MCF 10A (cell line): ENCODE measurements around the gene NKAP. TPM values are rescaled to one million over a fixed set of nuclear protein-coding genes. Genes with fewer than 3 reads are reported as not detected.
A peak's percentile ranks its signal among the peaks of the same experiment; 100 is the strongest.
"Not testable (repeated sequence)": the region's sequence is repeated elsewhere in the genome, so short reads cannot be mapped to it uniquely, and the experiment has no call there.

Source experiments
- BruUV-seq: library from RNA; stranded (reverse); fragments of 400-500 nt; replicated peaks from 2 replicates; lab custom pipeline; 2021; lab: Mats Ljungman, UMichigan
- CTCF ChIA-PET: fragments of 300-600 bp; sonication (Branson Sonifier 250); formaldehyde crosslinking; extraction: SDS; loops from one replicate; lab custom pipeline; 2021; ENCODE audit warnings: antibody characterized with exemption, inconsistent platforms; lab: Yijun Ruan, JAX
- POLR2A ChIA-PET: fragments of 300-600, 350-650 bp; sonication (Branson Sonifier 250); formaldehyde crosslinking; extraction: SDS; loops from one replicate; lab custom pipeline; 2020; ENCODE audit warnings: antibody characterized with exemption, inconsistent platforms; lab: Yijun Ruan, JAX
- DNase-seq: peaks from one replicate; pipeline ENCODE4 v3.0.0-alpha.2; 2018; ENCODE audit not compliant: unreplicated experiment
- H3K27ac Mint-ChIP-seq: one replicate; pipeline ENCODE4 v1.8.0; 2022; ENCODE audit warnings: mild to moderate bottlenecking, low read depth, mixed read lengths; ENCODE audit not compliant: unreplicated experiment
- H3K27me3 Mint-ChIP-seq: one replicate; pipeline ENCODE4 v1.8.0; 2022; ENCODE audit warnings: mixed read lengths; ENCODE audit not compliant: insufficient read depth, unreplicated experiment
- H3K36me3 Mint-ChIP-seq: one replicate; pipeline ENCODE4 v1.8.0; 2022; ENCODE audit warnings: mild to moderate bottlenecking, moderate library complexity, mixed read lengths; ENCODE audit not compliant: insufficient read depth, unreplicated experiment
- H3K4me1 Mint-ChIP-seq: one replicate; pipeline ENCODE4 v1.8.0; 2022; ENCODE audit warnings: mixed read lengths; ENCODE audit not compliant: insufficient read depth, unreplicated experiment
- H3K4me3 Mint-ChIP-seq: one replicate; pipeline ENCODE4 v1.8.0; 2022; ENCODE audit warnings: mild to moderate bottlenecking, moderate library complexity, mixed read lengths; ENCODE audit not compliant: unreplicated experiment
- H3K9me3 Mint-ChIP-seq: one replicate; pipeline ENCODE4 v1.8.0; 2022; ENCODE audit warnings: mixed read lengths; ENCODE audit not compliant: unreplicated experiment
- CTCF ChIP-seq: fragments of 200-600 bp; IDR thresholded peaks from one replicate; pipeline ENCODE4 v1.8.0; 2022; ENCODE audit warnings: antibody characterized with exemption, mild to moderate bottlenecking; ENCODE audit not compliant: unreplicated experiment
- intact Hi-C: fragments of 100-400 bp; cut with micrococcal nuclease; formaldehyde crosslinking; loops from 2 replicates; pipeline ENCODE4 v1.14.1; 2022
- total RNA-seq: library from RNA; stranded (reverse); gene quantifications from 2 replicates; pipeline ENCODE4 v1.2.3, GENCODE V29; 2022

Gene NKAP
- total RNA-seq, 1 experiment from 2014 or later, result 10.4 TPM

- Mint-ChIP-seq H3K36me3 (peaks cover 8% of the 10 kb centered on the region), H3K9me3 (no peaks in the 10 kb centered on the region), H3K4me3 (no peak within 1 kb of the TSS), H3K27me3 (no peaks in the 10 kb centered on the region), H3K4me1 (no peaks in the 10 kb centered on the region), H3K27ac (no peak within 1 kb of the TSS)
- no TSS peak for BruUV-seq
- intact Hi-C loops, result no loop called here
- ChIA-PET CTCF (interaction anchor here (1.1 to 1.4 kb wide), 2 partner anchors 9 to 14 kb away, joined by 3 to 4 read pairs; no protein-coding TSS in a partner anchor), POLR2A (no interaction called here)
- TF ChIP-seq CTCF, result no peak
- no peak for DNase-seq
Observed at GRCh38 chrX:119895843-119896326, 47.7 kb downstream of the NKAP start, which contains the start of gene AKAP14. TSS of gene AKAP14 (plus strand) at chrX:119895893. CDS start at chrX:119903224, 7,331 bp downstream.

- intact Hi-C loops, H3K9me3 Mint-ChIP-seq, BruUV-seq, H3K4me1 Mint-ChIP-seq, H3K27ac Mint-ChIP-seq, H3K36me3 Mint-ChIP-seq, H3K27me3 Mint-ChIP-seq, H3K4me3 Mint-ChIP-seq, DNase-seq: not testable (repeated sequence)
- ChIA-PET POLR2A (interaction anchor here (0.6 kb wide), 1 partner anchor 9 kb away, joined by 3 read pairs; no protein-coding TSS in a partner anchor), CTCF (interaction anchor here (1.8 kb wide), 1 partner anchor 12 kb away, joined by 8 read pairs; no protein-coding TSS in a partner anchor)
Observed at GRCh38 chrX:119891961-119892692, 51.4 kb downstream of the NKAP start.

GRCh38 chrX:119890626-119891025 lies 52.9 kb downstream of the NKAP start:
- DNase-seq, H3K36me3 Mint-ChIP-seq, BruUV-seq, intact Hi-C loops, H3K27me3 Mint-ChIP-seq, H3K9me3 Mint-ChIP-seq, H3K27ac Mint-ChIP-seq, POLR2A ChIA-PET, H3K4me3 Mint-ChIP-seq, H3K4me1 Mint-ChIP-seq: not testable (repeated sequence)
- CTCF ChIA-PET, result interaction anchor here (1.8 kb wide), 1 partner anchor 10 kb away, joined by 8 read pairs; no protein-coding TSS in a partner anchor

GRCh38 chrX:119887721-119888425 lies 55.7 kb downstream of the NKAP start:
- CTCF ChIA-PET, result interaction anchor here (0.6 to 2.1 kb wide), 5 partner anchors 8 to 234 kb away, joined by 3 to 6 read pairs (median 4); partner anchors contain the start of genes AKAP14 and RPL39
- intact Hi-C loops, result no loop called here
- Mint-ChIP-seq H3K4me3 (peak overlapping the region; percentile 33), H3K27me3 (no peaks in the 10 kb centered on the region), H3K4me1 (no peaks in the 10 kb centered on the region), H3K9me3 (no peaks in the 10 kb centered on the region), H3K27ac (no peak overlapping the region), H3K36me3 (no peaks in the 10 kb centered on the region)
- POLR2A ChIA-PET, result interaction anchor here (0.7 kb wide), 1 partner anchor 23 kb away, joined by 3 read pairs; no protein-coding TSS in a partner anchor
- DNase-seq, result peak; percentile 65
- peak; percentile 30 for TF ChIP-seq CTCF
- no TSS peak for BruUV-seq
